ENCODE data around the gene HOTAIR.

HOTAIR gene

GRCh38 chr12:53972152-53972702 lies 2.5 kb downstream of the HOTAIR start:
- no peak for ATAC-seq

GRCh38 chr12:53971686-53972085 lies 3.1 kb downstream of the HOTAIR start:
- no peak for ATAC-seq

- no peak for ATAC-seq
These were observed 3.6 kb downstream of the HOTAIR start for GRCh38 chr12:53971129-53971528.

- ATAC-seq, result no peak
These were observed 4.3 kb downstream of the HOTAIR start for GRCh38 chr12:53970451-53970850.

GRCh38 chr12:53969588-53970259 lies 5.0 kb downstream of the HOTAIR start:
- ATAC-seq, result no peak

GRCh38 chr12:53968214-53969127 lies 6.3 kb downstream of the HOTAIR start:
- ATAC-seq, result no peak

GRCh38 chr12:53967421-53967925 lies 7.3 kb downstream of the HOTAIR start:
- no peak for ATAC-seq

GRCh38 chr12:53966385-53967133 lies 8.2 kb downstream of the HOTAIR start:
- no peak for ATAC-seq

GRCh38 chr12:53966085-53966384 lies 8.7 kb downstream of the HOTAIR start:
- no peak for ATAC-seq

- no peak for ATAC-seq
These were observed 9.3 kb downstream of the HOTAIR start for GRCh38 chr12:53965281-53966084.

GRCh38 chr12:53964315-53964713 lies 10.4 kb downstream of the HOTAIR start:
- no peak for ATAC-seq

- ATAC-seq, result no peak
These were observed 11.1 kb downstream of the HOTAIR start for GRCh38 chr12:53963434-53964314.

GRCh38 chr12:53963005-53963404 lies 11.7 kb downstream of the HOTAIR start:
- ATAC-seq, result no peak

GRCh38 chr12:53961025-53961761 lies 13.6 kb downstream of the HOTAIR start:
- ATAC-seq, result no peak

GRCh38 chr12:53960187-53961024 lies 14.3 kb downstream of the HOTAIR start:
- ATAC-seq, result no peak

GRCh38 chr12:53959314-53959713 lies 15.4 kb downstream of the HOTAIR start:
- ATAC-seq, result no peak

- no peak for ATAC-seq
These were observed 16.6 kb downstream of the HOTAIR start for GRCh38 chr12:53958128-53958527.

GRCh38 chr12:53956914-53957536 lies 17.7 kb downstream of the HOTAIR start:
- ATAC-seq, result no peak
